SK-N-MC (cell line): ENCODE measurements around the gene TBX1.

Experiments used
- DNase-seq: peaks from one replicate; pipeline ENCODE4 v3.0.0-alpha.2; 2011; ENCODE audit warnings: low read depth, low spot score
- H3K27ac ChIP-seq: fragments of 200-600 bp; sonication (generic); 2 replicates; pipeline ENCODE4 v1.5.1; 2016; ENCODE audit warnings: mixed run types
- H3K36me3 ChIP-seq: fragments of 200-600 bp; sonication (generic); 2 replicates; pipeline ENCODE4 v1.6.1; 2017; ENCODE audit warnings: antibody characterized with exemption, low read length, mixed read lengths; ENCODE audit not compliant: insufficient read depth
- H3K4me3 ChIP-seq: fragments of 200-600 bp; sonication (generic); 2 replicates; pipeline ENCODE4 v1.5.1; 2016
- H3K9ac ChIP-seq: fragments of 200-600 bp; sonication (generic); 2 replicates; pipeline ENCODE4 v1.8.0; 2017; ENCODE audit warnings: mixed run types, mixed read lengths; ENCODE audit not compliant: insufficient read length
- H3K9me3 ChIP-seq: fragments of 200-600 bp; sonication (generic); 2 replicates; pipeline ENCODE4 v1.6.1; 2017; ENCODE audit warnings: low read depth, mild to moderate bottlenecking, antibody characterized with exemption, low read length, moderate library complexity, mixed read lengths
- EZH2 ChIP-seq: fragments of 200-600 bp; sonication (generic); IDR thresholded peaks from one replicate; pipeline ENCODE4 v1.6.1; 2017; ENCODE audit warnings: antibody characterized with exemption
- FOXP2 ChIP-seq: optimal IDR thresholded peaks from 2 replicates; pipeline ENCODE3; 2011; ENCODE audit warnings: mild to moderate bottlenecking, moderate library complexity; ENCODE audit not compliant: insufficient read depth; ENCODE audit errors: extremely low read length, control extremely low read depth
- POLR2AphosphoS5 ChIP-seq: IDR thresholded peaks from 2 replicates; pipeline ENCODE4 v1.6.1; 2012; ENCODE audit warnings: mild to moderate bottlenecking, low read depth, low read length, borderline replicate concordance

The TBX1 gene

GRCh38 chr22:19765477-19766239 lies 5.1 kb downstream of the TBX1 start:
- Histone ChIP-seq H3K9ac (no peak overlapping the region), H3K27ac (no peak overlapping the region), H3K4me3 (no peak overlapping the region), H3K9me3 (no peaks in the 10 kb centered on the region), H3K36me3 (peaks cover 26% of the 10 kb centered on the region; the same call in 1 of the 2 replicates)
- DNase-seq = no peak
- TF ChIP-seq EZH2 = no peak
- TF ChIP-seq POLR2AphosphoS5 = no peak
- TF ChIP-seq FOXP2 = no peak

GRCh38 chr22:19766240-19766510 lies 5.6 kb downstream of the TBX1 start:
- Histone ChIP-seq H3K27ac (no peak overlapping the region), H3K36me3 (peaks cover 26% of the 10 kb centered on the region; the same call in 1 of the 2 replicates), H3K9ac (no peak overlapping the region), H3K9me3 (no peaks in the 10 kb centered on the region), H3K4me3 (no peak overlapping the region)
- DNase-seq = no peak
- TF ChIP-seq POLR2AphosphoS5 (no peak), FOXP2 (no peak), EZH2 (no peak)

GRCh38 chr22:19766511-19767426 lies 6.2 kb downstream of the TBX1 start:
- no peak overlapping the region for H3K4me3 ChIP-seq
- TF ChIP-seq POLR2AphosphoS5 (no peak), FOXP2 (no peak), EZH2 (no peak)
- no peak overlapping the region for H3K27ac ChIP-seq
- H3K9me3 ChIP-seq = no peaks in the 10 kb centered on the region
- no peak overlapping the region for H3K9ac ChIP-seq
- H3K36me3 ChIP-seq = peaks cover 26% of the 10 kb centered on the region; the same call in 1 of the 2 replicates
- DNase-seq = no peak

- TF ChIP-seq EZH2 (no peak), FOXP2 (no peak)
- no peak overlapping the region for H3K4me3 ChIP-seq
- no peak for DNase-seq
- H3K9me3 ChIP-seq = no peaks in the 10 kb centered on the region
- peaks cover 26% of the 10 kb centered on the region; the same call in 1 of the 2 replicates for H3K36me3 ChIP-seq
- H3K27ac ChIP-seq = no peak overlapping the region
- no peak overlapping the region for H3K9ac ChIP-seq
Measured at GRCh38 chr22:19767427-19768341, 7.1 kb downstream of the TBX1 start.

- Histone ChIP-seq H3K36me3 (peaks cover 18% of the 10 kb centered on the region; the same call in 1 of the 2 replicates), H3K27ac (no peak overlapping the region), H3K4me3 (no peak overlapping the region), H3K9ac (no peak overlapping the region), H3K9me3 (no peaks in the 10 kb centered on the region)
- no peak for DNase-seq
- no peak for TF ChIP-seq POLR2AphosphoS5
- TF ChIP-seq FOXP2 = no peak
- no peak for TF ChIP-seq EZH2
Measured at GRCh38 chr22:19769393-19769715, 8.8 kb downstream of the TBX1 start.

- Histone ChIP-seq H3K9me3 (no peaks in the 10 kb centered on the region), H3K36me3 (peaks cover 5% of the 10 kb centered on the region; the same call in 1 of the 2 replicates), H3K9ac (no peak overlapping the region), H3K27ac (no peak overlapping the region), H3K4me3 (no peak overlapping the region)
- no peak for TF ChIP-seq FOXP2
- TF ChIP-seq POLR2AphosphoS5 = no peak
- no peak for TF ChIP-seq EZH2
- DNase-seq = no peak
Measured at GRCh38 chr22:19770349-19771220, 10.0 kb downstream of the TBX1 start.

- Histone ChIP-seq H3K9me3 (no peaks in the 10 kb centered on the region), H3K4me3 (no peak overlapping the region), H3K9ac (no peak overlapping the region), H3K36me3 (peaks cover 5% of the 10 kb centered on the region; the same call in 1 of the 2 replicates), H3K27ac (no peak overlapping the region)
- TF ChIP-seq EZH2 (no peak), FOXP2 (no peak), POLR2AphosphoS5 (no peak)
- DNase-seq = no peak
Measured at GRCh38 chr22:19772422-19772672, 11.8 kb downstream of the TBX1 start.
